ENCODE measurements around the gene PRKACA.
"Not testable (repeated sequence)": the region's sequence is repeated elsewhere in the genome, so short reads cannot be mapped to it uniquely, and the experiment has no call there.

PRKACA gene

DNA sequence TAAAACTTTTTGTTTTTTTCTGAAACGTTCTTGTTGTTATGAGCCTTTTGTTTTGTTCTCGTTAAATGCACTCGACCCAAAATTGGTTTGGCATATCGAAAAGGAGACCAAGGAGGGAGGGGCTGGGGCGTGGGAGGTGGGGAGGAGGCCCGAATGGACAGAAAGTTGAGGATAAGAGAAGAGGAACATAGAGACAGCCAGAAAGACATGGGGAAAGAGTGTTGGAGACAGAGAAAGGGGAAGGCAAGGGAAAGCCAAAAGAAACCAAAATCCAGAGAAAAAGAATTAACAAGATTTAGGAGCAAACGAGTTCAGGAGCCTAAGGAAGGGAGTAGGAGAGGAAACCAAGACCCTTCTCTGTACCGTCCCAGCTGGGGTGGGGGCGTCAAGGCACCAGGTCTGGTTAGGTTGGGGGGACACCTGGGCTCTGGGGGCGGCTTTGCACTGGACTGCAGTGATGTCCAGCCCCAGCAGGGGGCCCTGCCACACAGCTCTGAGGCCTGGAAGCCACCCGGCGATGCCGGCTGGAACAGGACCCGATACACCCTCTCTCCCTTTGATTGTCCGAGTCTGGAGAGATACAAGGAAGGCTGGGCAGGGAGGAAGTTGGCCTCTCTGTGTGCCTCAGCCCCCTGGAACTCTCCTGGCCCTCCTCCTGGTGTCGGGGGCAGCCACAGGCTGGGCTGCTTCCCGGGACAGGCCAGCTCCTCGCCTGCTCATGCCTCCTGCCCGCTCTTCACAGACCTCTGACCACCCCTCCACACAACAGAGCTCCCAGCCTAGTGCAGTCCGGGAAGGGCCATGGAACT lies 30.4 kb upstream of the PRKACA start:
- DNase-seq, result peak in 5 of 6 experiments; percentile 8 to 30 (median 23)

DNA sequence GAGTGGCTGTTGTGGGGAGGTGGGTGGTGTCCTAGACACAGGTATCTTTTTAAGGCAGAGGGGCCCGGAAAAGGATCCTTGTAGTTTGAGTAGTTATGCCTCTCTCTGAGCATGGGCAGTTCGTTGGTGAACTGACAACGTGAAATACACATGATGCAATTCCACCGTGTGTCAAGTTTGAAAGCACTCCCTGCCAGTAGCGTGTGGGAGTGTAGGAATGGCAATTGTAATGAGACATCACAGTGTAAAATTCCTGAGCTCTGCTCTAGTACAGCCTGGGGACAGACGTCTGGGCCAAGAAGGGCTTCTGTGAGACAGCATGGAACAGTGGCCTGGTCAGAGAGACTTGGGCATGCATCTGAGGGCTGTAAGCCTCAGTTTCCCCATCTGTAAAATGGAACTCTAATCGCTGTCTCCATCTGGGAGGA lies 29.2 kb upstream of the PRKACA start:
- no peak for DNase-seq

- not testable (repeated sequence) for DNase-seq
Measured at GRCh38 chr19:14146169-14146568, 28.6 kb upstream of the PRKACA start.

DNA sequence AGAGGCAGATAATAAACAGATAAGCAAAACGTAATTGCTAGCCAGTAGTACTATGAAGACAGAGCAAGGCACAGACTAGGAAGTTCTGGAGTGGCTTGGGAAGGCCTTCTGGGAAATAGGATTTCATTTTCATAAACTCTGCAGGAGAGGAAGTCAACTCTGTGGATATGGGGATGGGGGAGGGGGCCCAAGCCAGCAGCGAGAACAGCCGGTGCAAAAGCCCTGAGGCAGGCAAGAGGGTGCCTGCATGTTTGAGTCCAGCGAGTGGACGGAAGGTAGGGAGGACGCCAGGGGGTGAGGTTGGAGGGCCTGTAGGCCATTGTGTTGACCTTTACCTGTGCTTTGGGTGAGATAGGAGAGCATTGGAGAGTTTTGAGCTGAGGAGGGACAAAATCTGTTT lies 27.8 kb upstream of the PRKACA start:
- no peak for DNase-seq

- no peak for DNase-seq
Measured at GRCh38 chr19:14142262-14143190, 25.0 kb upstream of the PRKACA start.

DNA sequence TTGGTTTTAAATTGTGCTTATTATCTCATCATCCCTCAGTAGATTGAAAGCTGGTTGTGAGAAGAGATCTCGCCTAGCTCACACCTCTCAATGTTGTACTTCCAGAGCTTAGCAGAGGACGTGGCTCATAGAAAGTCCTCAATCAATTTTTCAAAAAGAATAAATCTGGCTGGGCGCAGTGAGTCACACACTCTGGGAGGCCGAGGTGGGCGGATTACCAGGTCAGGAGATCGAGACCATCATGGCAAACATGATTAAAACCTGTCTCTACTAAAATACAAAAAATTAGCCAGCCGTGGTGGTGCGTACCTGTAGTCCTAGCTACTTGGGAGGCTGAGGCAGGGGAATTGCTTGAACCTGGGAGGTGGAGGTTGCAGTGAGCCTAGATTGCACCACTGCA lies 23.5 kb upstream of the PRKACA start:
- no peak for DNase-seq

DNA sequence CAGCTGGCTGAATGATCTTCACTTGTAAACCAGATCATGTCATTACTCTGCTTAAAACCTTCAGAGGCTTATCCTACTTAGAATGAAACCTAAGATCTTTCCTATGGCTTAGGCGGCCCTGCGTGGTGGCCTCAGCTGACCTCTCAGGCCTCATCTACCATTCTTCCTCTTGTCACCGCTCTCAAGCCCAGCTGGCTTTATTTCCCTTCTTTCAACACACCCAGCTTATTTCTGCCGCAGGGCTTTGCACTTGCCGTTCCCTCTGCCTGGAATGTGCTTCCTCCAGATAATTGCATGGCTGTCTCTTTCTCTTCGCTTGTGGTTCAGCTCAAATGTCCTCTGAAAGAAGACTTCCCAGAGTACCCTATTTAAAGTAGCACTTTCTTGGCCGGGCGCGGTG lies 22.4 kb upstream of the PRKACA start:
- DNase-seq, result no peak

DNA sequence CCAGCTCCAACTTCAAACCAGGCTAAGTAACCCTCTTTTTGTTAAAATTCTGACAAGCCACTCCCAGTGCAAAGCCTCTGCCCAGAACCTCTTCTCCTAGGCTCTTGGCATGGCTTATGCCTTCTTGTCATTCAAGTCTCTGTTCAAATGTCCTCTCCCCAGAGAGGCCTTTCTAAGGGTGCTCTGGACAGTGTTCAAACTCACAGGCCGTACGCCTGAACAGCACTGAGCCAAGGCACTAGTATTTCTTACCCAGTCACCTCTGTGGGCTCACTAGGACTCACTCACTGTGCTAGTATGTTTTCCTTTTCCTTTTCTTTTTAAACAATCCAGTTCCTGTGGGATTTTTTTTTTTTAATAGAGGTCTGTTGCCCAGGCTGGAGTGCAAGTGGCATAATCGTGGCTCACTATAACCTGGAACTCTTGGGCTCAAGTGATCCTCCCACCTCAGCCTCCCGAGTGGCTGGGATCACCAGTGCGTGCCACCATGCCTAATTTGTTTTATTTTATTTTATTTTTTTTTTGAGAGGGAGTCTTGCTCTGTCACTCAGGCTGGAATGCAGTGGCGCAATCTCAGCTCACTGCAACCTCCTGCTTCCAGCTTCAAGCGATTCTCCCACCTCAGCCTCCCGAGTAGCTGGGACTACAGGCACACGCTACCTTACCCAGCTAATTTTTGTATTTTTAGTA lies 21.2 kb upstream of the PRKACA start:
- DNase-seq, result no peak

- peak; percentile 94 to 99 (median 98) for DNase-seq
Measured at GRCh38 chr19:14136509-14137281, 19.1 kb upstream of the PRKACA start, which contains the start of gene ASF1B. Gene ASF1B, minus strand, starts transcription at chr19:14136589. Its CDS starts 133 bp downstream, at chr19:14136456.

GRCh38 chr19:14135985-14136508 lies 18.5 kb upstream of the PRKACA start:
- no peak for DNase-seq

DNA sequence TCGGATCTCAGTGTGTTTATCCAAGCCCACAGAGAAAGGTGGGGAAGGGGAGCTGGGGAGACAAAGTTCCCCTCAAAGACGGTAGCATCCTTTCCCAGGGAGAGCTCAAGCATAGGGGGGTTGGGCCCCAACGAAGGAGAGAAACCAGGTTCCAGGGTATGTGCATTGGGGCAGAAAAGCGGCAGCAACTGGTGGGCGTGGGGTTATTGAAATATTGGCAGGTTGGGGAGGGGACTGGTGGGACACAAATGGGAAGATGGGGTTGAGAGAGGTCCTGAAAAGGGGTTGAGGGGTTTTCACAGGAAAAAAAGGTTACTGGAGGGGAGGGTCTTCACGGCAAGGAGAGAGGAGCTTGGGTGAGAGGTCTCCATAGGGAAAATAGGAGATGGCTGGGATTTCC lies 17.8 kb upstream of the PRKACA start:
- DNase-seq, result no peak

DNA sequence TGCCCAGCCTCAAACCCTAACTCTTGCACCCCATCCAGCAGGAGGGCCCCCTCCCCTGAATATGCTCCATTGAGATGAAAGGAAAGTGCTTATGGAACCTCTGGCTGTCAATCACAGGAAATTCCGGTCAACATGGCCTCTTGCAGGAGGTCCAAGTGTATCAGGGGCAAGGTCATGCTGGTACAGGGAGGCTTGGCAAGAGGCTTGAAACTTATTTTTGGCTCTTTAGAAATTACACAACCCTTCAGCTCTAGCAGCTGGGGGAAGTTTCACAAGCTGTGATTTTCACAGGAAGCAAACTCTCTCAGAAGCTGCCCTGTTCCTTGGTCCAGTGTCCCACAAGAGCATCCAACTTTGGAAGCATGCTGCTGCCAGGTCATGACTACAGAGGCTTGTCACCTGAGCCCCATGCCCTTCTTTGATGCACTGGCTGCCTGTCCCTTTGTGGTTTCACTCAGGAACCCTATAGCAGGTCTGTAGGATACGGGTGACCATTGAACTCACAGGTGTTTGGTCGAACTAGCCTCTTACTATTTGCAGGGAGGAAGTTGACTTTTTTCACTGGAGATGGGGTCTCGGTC lies 10.5 kb upstream of the PRKACA start:
- DNase-seq, result no peak

DNA sequence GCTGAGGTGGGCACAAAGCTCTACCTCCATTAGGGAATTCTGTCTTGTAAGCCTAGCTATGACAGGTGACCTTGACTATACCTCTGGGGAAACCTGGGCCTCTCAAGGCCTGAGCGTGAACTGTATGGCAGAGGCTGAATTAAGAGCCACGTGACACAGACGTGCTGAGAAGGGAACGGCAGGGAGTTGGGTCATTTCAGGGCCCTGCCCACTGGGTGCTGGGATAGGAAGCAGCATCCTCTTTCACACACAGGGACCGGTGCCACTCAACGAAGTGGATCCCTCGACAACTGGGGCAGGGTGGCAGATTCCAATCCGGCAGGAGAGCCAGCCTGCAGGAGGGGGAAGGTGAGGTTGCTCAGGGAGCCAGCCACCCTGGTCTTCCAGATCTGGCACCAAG lies 9.6 kb upstream of the PRKACA start:
- DNase-seq, result no peak

DNA sequence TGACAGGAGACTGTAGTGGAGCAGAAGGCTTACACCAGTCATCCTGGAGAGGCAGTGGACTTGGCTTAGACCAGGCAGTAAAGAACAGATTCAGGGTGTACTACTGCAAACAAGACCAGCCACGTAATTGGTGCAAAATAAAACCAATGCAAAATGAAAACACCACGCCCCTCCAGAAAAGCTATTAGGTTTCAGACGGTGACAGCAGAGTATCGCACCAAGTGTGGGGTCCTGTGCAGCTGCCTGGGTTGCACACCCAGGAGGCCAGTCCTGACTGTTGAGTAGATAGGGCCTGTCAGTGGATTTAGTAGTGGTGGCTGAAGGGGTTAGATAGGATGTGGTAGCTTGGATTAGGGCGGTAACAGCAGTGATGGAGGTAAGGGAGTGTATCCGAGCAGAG lies 5.4 kb upstream of the PRKACA start:
- DNase-seq, result no peak

DNA sequence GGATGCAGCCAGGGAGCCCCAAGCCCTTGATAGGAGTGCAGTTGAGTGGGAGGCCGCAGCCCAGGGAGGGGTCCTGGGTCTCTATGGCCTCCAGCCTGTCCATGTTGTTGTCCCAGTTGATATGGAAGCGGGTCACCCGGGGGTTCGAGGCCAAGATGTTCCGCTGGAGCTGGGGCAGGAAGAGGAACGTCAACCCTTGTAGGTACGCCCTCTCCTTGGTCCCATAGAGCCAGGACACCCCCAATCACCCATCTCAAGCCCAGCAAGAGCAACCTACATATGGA lies 2.9 kb upstream of the PRKACA start:
- no peak for DNase-seq

DNA sequence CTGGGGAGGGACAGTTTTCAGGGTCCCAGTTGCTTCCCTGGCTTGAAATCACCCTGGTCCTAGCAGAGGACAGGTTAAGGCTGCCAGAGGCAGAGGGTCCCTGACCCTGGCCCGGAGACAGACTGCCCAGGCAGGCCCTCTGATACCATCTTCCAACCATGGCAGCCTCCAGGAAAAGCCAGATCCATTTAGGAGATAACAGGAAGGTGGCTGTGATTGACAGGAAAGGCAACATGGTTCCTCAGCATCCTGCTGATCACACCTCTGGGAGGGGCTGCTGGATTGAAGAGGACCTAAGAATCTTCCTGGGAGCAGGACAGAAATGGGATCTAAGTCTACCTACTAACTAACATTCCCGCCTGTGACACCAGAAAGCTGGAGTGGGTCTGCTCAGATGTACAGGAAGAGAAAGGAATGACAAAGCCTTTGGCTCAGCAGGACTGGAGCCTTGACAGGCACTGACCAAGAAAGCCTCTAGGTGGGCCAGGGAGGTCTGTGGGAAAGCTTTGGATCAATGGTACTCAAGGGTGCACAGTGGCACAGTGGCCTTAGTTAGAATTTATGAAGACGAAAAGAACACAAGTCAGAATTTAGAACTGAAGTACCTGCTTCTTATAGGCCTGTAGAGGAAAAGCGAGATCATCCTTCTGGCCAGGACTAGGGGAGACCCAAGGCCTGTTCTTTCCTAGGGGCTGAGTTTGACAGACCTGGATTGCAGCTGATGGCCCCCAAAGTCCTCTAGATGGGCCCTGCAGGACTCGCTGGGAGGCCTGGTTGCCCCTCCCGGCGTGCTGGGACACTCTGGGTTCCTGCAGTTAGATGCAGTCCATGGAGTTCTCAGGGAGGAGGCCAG lies 2.3 kb upstream of the PRKACA start:
- DNase-seq, result no peak

- no peak for DNase-seq
Measured at GRCh38 chr19:14119146-14119545, 1.6 kb upstream of the PRKACA start.

DNA sequence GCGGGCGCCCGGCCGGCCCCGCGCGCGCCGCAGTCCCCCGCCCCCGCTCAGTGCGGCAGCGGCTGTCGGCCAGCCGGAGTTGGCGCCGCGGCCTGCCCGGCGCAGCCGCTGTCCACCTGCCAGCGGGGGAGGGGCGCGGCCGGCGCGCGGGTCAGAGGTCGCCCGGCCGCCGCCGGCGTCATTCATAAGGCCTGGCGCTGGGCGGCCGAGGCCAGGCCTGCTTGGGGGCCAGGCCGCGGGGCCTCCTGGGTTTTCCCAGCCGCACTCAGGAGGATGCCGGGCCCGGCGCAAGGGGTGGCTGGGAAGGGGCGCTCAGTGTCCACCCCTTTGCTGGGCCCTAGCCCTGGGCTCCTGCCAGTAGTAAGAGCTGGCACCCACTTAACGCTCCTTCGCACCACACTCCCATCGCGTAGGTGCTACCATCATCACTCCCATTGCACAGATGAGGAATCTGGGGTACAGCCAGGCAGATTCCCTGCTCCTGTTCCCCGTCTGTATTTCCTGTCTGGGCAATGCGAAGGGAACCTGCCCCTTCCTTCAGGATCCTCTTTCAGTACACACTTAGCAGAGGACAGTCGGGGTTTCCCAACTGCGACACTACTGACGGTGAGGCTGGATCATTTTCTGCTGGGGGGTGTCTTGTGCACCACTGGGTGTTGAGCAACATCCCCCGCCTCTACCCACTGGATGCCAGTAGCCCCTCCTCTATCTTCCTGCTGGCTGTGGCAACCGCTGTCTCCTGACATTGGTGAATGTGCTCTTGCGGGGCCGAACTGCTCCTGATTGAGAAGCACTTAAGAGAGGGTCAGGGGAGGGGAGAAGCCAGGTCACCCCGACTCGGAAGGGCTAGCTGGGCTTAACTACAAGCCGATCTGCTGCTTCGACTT lies 846 bp upstream of the PRKACA start:
- DNase-seq, result peak; percentile 39 to 63 (median 58)

- peak in 2 of 6 experiments; percentile 24 to 37 for DNase-seq
Measured at GRCh38 chr19:14116918-14117578, 514 bp downstream of the PRKACA start.
